MG63 (cell line): ENCODE results near the gene DBX1. TPM values are rescaled to one million over a fixed set of nuclear protein-coding genes. Genes with fewer than 3 reads are reported as not detected.
"Not testable (repeated sequence)": the region's sequence is repeated elsewhere in the genome, so short reads cannot be mapped to it uniquely, and the experiment has no call there.

Experiments used
- DNase-seq: peaks from one replicate; pipeline ENCODE4 v3.0.0-alpha.2; 2020
- H3K27me3 ChIP-seq: fragments of 250-450 bp; sonication (Bioruptor Pico); 2 replicates; pipeline ENCODE4 v1.5.1; 2020; ENCODE audit warnings: mild to moderate bottlenecking, moderate library complexity
- H3K36me3 ChIP-seq: fragments of 250-450 bp; sonication (Bioruptor Pico); 2 replicates; pipeline ENCODE4 v1.5.1; 2020; ENCODE audit warnings: mild to moderate bottlenecking, moderate library complexity
- H3K4me3 ChIP-seq: fragments of 250-450 bp; sonication (Bioruptor Pico); 2 replicates; pipeline ENCODE4 v1.5.1; 2020; ENCODE audit warnings: mild to moderate bottlenecking, moderate library complexity
- H3K9me3 ChIP-seq: fragments of 250-450 bp; sonication (Bioruptor Pico); 2 replicates; pipeline ENCODE4 v1.5.1; 2020; ENCODE audit warnings: mild to moderate bottlenecking, moderate library complexity
- total RNA-seq: library from RNA; depleted of rRNA; stranded (reverse); fragments of >200 nt; shearing (Covaris generic); gene quantifications from 2 replicates; pipeline ENCODE4 v1.2.3, GENCODE V29; 2014; ENCODE audit warnings: low replicate concordance; rRNA removed

Gene DBX1
- not detected in 2 replicates for total RNA-seq

- no peaks in the 10 kb centered on the region for H3K36me3 ChIP-seq
- no peak for DNase-seq
- H3K4me3 ChIP-seq: no peak within 1 kb of the TSS
- H3K9me3 ChIP-seq: no peaks in the 10 kb centered on the region
- H3K27me3 ChIP-seq: peaks cover 70% of the 10 kb centered on the region
Observed at GRCh38 chr11:20160425-20161229, at the start of gene DBX1. DBX1 (minus strand) TSS chr11:20160475; CDS start chr11:20160324, 151 bp downstream.

- Histone ChIP-seq H3K4me3 (no peak overlapping the region), H3K36me3 (no peaks in the 10 kb centered on the region), H3K9me3 (no peaks in the 10 kb centered on the region), H3K27me3 (no peaks in the 10 kb centered on the region)
- DNase-seq: no peak
Observed at GRCh38 chr11:20208622-20209111, 48.4 kb upstream of the DBX1 start.

GRCh38 chr11:20207781-20208621 is 47.7 kb upstream of the DBX1 start:
- Histone ChIP-seq H3K4me3 (no peak overlapping the region), H3K27me3 (no peaks in the 10 kb centered on the region), H3K36me3 (no peaks in the 10 kb centered on the region), H3K9me3 (no peaks in the 10 kb centered on the region)
- DNase-seq: no peak

DNA sequence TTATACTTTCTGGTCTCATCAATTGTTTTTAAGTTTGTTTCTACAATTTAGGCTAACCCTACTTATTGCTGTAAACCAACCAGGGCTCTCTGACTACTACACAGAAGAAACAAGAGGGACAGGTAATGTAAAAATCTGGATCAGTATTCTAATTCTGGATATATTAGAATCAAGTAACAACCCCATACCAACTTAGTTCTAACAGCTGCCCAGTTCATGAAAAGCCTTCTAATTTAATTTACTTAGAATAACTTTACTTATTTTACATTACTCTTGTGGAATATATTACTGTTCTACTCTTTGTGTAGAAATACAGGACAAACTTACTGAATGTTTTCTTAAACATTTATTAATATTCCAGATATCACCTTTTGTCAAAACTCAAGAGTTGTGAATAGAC is 45.5 kb upstream of the DBX1 start:
- Histone ChIP-seq H3K9me3 (no peaks in the 10 kb centered on the region), H3K27me3 (no peaks in the 10 kb centered on the region), H3K36me3 (no peaks in the 10 kb centered on the region), H3K4me3 (no peak overlapping the region)
- DNase-seq: no peak

DNA sequence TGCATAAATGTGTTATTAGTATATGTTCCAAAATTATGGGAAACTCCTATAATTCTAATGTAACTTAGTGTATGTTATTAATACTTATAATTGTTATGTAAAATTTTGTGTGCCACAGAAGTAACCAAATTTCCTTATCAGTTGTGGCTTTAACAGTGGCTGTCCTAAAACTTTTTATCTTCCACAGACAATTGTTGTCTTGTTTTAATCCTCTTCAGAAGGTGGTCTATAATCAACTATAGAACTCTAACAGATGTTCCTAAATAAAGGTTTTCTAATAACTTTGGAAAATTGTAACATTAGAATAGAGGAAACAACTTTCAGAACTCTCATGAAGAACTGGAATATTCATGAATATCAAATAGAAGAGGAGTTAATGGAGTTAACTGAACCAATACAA is 44.4 kb upstream of the DBX1 start:
- H3K27me3 ChIP-seq: no peaks in the 10 kb centered on the region
- no peaks in the 10 kb centered on the region for H3K9me3 ChIP-seq
- H3K36me3 ChIP-seq: no peaks in the 10 kb centered on the region
- no peak overlapping the region for H3K4me3 ChIP-seq
- DNase-seq: no peak

DNA sequence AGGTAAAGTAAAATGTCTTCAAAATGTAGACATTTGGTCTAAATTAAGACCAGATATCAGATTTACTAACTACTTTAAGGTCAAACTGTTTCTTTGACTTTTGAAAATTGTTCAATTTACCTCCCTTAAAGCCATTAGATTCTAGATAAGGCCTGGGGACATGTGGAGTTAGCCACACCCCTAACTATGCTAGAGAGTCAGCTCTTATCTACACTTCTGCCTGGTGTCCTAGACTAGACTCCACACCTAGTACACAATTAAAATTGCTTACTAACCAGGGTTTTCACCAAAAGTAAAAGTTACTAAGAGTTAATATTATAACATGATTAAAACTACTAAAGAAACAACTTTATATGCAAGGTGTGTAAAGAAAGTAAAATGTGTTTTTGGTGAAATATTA is 43.6 kb upstream of the DBX1 start:
- DNase-seq: no peak
- Histone ChIP-seq H3K36me3 (no peaks in the 10 kb centered on the region), H3K9me3 (no peaks in the 10 kb centered on the region), H3K27me3 (no peaks in the 10 kb centered on the region), H3K4me3 (no peak overlapping the region)

DNA sequence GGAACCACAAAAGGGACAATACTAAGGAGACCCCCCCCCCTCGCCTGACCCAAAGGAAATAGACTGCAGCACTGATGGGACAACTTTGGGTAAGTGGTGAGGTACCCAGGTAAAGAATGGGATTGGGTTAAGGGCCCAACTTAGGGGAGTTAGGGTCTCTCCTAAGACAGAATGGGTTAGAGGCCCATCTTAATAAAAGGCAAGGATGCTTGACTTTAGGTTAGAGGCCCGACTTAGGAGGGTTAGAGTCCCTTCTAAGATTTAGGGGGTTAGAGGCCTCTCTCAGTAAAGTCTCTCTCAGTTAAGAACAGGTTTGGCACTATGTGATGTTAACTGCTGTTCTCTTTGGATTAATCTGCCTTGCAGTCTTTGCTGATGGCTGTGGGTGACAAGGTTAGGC is 41.0 kb upstream of the DBX1 start:
- Histone ChIP-seq H3K9me3 (no peaks in the 10 kb centered on the region), H3K36me3 (no peaks in the 10 kb centered on the region), H3K4me3 (no peak overlapping the region), H3K27me3 (no peaks in the 10 kb centered on the region)
- no peak for DNase-seq

DNA sequence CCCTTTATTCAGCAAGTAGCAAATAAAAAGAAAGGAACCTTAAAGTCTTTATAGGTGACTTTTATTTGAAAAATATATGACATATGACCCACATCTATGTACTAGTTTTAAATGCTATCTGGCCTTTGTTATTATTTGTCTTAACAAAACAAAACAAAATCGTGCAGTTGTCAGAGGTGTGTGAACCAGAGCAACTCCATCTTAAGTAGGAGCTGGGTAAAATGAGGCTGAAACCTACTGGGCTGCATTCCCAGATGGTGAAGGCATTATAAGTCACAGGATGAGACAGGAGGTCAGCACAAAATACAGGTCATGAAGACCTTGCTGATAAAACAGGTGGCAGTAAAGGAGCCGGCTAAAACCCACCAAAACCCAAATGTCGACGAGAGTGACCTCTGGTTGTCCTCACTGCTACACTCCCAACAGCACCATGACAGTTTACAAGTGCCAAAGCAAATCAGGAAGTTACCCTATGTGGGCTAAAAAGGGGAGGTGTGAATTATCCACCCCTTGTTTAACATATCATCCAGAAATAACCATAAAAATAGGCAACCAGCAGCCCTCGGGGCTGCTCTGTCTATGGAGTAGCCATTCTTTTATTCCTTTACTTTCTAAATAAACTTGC is 40.2 kb upstream of the DBX1 start:
- not testable (repeated sequence) for H3K27me3 ChIP-seq, H3K36me3 ChIP-seq, H3K9me3 ChIP-seq, DNase-seq, H3K4me3 ChIP-seq

DNA sequence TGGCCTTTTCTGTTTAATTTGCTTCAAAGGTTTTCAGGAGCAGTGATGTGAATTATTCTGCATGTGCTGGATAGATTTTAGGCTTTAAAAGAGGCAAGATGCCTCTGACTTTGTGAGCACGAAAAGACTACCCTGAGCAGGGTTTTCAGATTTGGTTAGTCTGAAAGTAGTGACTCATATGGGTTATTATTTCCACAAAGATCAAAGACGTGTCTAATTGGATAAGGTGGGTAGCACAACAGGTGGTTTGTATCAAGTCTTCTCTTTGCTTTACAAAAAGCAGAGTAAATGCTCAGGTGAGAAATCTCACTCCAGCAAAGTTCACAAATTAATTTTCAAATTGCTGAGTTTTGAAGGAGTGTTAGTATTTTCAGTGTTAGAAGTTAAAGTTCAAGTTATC is 37.6 kb upstream of the DBX1 start:
- Histone ChIP-seq H3K4me3 (no peak overlapping the region), H3K9me3 (no peaks in the 10 kb centered on the region), H3K27me3 (no peaks in the 10 kb centered on the region), H3K36me3 (no peaks in the 10 kb centered on the region)
- no peak for DNase-seq

GRCh38 chr11:20194470-20194869 is 34.2 kb upstream of the DBX1 start:
- no peak for DNase-seq
- H3K36me3 ChIP-seq: no peaks in the 10 kb centered on the region
- no peak overlapping the region for H3K4me3 ChIP-seq
- H3K27me3 ChIP-seq: no peaks in the 10 kb centered on the region
- H3K9me3 ChIP-seq: no peaks in the 10 kb centered on the region

GRCh38 chr11:20193307-20193706 is 33.0 kb upstream of the DBX1 start:
- Histone ChIP-seq H3K36me3 (no peaks in the 10 kb centered on the region), H3K4me3 (no peak overlapping the region), H3K27me3 (no peaks in the 10 kb centered on the region), H3K9me3 (no peaks in the 10 kb centered on the region)
- DNase-seq: no peak

DNA sequence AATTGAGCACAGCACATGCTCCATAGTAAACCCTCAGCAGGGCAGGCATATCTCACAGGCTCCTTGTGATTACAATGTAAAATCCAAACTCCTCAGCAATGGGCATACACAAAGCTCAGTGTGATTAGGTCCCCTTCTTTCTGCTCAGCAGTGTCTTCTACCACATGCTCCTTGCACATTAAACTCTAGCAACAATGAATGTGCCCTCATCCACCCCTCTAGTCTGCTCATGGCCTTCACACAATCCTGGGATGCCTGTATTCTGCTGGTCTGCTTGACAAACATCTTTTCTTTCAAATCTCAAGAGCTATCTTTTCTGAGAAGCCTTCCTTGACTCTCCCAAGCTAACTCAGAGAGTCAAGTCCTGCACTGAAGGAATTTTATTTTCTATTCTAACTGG is 32.4 kb upstream of the DBX1 start:
- no peaks in the 10 kb centered on the region for H3K27me3 ChIP-seq
- H3K9me3 ChIP-seq: no peaks in the 10 kb centered on the region
- H3K36me3 ChIP-seq: no peaks in the 10 kb centered on the region
- no peak for DNase-seq
- H3K4me3 ChIP-seq: no peak overlapping the region

DNA sequence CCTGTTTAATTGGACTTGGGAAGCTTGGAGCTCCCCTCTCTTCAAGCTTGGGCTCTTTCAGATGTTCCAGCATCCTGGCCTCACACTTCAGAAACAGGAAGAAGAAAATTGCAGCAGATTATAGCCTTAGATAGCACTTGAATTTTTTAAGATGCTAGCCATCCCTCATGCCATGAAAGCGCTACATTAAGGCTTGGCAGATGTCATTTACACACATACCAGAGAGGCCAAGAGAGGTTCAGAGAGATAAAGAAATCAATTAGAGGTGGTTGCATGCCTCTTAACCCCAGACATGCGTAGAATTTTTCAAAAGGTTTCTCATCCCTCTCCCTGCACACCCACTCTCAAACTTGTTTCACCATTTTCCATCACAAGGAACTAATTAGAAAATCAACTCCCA is 31.9 kb upstream of the DBX1 start:
- no peak for DNase-seq
- H3K9me3 ChIP-seq: no peaks in the 10 kb centered on the region
- H3K27me3 ChIP-seq: no peaks in the 10 kb centered on the region
- no peaks in the 10 kb centered on the region for H3K36me3 ChIP-seq
- no peak overlapping the region for H3K4me3 ChIP-seq

- H3K27me3 ChIP-seq: no peaks in the 10 kb centered on the region
Observed at GRCh38 chr11:20178976-20179375, 18.7 kb upstream of the DBX1 start.

DNA sequence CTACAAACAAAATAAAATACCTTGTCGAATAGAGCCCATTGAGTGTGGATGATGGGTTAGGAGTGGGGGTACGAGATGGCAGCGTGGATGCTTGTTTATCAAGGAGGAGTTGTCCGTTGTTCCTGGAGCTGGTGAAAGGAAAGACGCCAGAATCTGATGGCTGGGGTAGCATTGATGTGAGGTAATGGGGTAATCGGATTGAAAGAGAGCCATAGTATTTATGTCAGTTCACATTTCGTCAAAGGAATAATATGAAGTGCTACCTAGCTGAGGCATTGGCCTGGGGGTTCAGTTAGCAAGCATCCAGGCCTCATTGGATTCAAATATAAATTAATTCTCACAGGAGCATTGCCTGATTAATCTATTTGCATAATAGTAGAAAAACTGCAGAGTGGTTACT is 16.9 kb upstream of the DBX1 start:
- no peak for DNase-seq
- Histone ChIP-seq H3K4me3 (no peak overlapping the region), H3K36me3 (no peaks in the 10 kb centered on the region), H3K27me3 (no peaks in the 10 kb centered on the region), H3K9me3 (no peaks in the 10 kb centered on the region)

More at GRCh38 chr11:20178976-20179375, 18.7 kb upstream of the DBX1 start:
- no peaks in the 10 kb centered on the region for H3K36me3 ChIP-seq
- DNase-seq: no peak
- no peak overlapping the region for H3K4me3 ChIP-seq
- H3K9me3 ChIP-seq: no peaks in the 10 kb centered on the region

GRCh38 chr11:20172721-20173447 is 12.6 kb upstream of the DBX1 start:
- no peaks in the 10 kb centered on the region for H3K27me3 ChIP-seq
- H3K36me3 ChIP-seq: no peaks in the 10 kb centered on the region
- DNase-seq: no peak
- H3K9me3 ChIP-seq: no peaks in the 10 kb centered on the region
- H3K4me3 ChIP-seq: no peak overlapping the region
